Prostate gland (tissue), 2 donors: Measurements from ENCODE around the gene SYCE3. TPM values are rescaled to one million over a fixed set of nuclear protein-coding genes. Genes with fewer than 3 reads are reported as not detected.

Experiments used
- DNase-seq: peaks from one replicate; pipeline ENCODE4 v3.0.0-alpha.2; 2019; ENCODE audit warnings: low spot score
- H3K27ac ChIP-seq, 2 donors: fragments of 200-600 bp; sonication (generic); 2 replicates each; pipeline ENCODE4 v1.5.1; 2017 to 2019
- H3K27me3 ChIP-seq: fragments of 200-600 bp; sonication (generic); replicated peaks from 2 replicates; pipeline ENCODE4 v1.5.1; 2019; ENCODE audit not compliant: insufficient read depth
- H3K36me3 ChIP-seq, 2 donors: fragments of 200-600 bp; sonication (generic); 1 replicate in 1 of 2; 2 replicates in 1 of 2; pipeline versions ENCODE4 v1.5.1 to v1.8.1; 2017 to 2019
- H3K4me1 ChIP-seq: fragments of 200-600 bp; sonication (generic); replicated peaks from 2 replicates; pipeline ENCODE4 v1.5.1; 2019
- H3K4me3 ChIP-seq, 2 donors: fragments of 200-600 bp; sonication (generic); 2 replicates each; pipeline ENCODE4 v1.5.1; 2017 to 2019
- H3K9me3 ChIP-seq: fragments of 200-600 bp; sonication (generic); 2 replicates; pipeline ENCODE4 v1.5.1; 2017
- POLR2A ChIP-seq: fragments of 450-650 bp; IDR thresholded peaks from one replicate; pipeline ENCODE4 v1.6.1; 2016; ENCODE audit warnings: antibody characterized with exemption, mild to moderate bottlenecking
- POLR2AphosphoS5 ChIP-seq: sonication (generic); formaldehyde crosslinking; IDR thresholded peaks from one replicate; pipeline ENCODE4 v1.6.1; 2017; ENCODE audit warnings: antibody characterized with exemption
- WGBS: methylation state at CpG from one replicate; pipeline ENCODE4 v1.1.5; 2018; 5-methylcytosine and 5-hydroxymethylcytosine counted together
- intact Hi-C: fragments of 100-400 bp; cut with DNase I; formaldehyde crosslinking; loops from one replicate; pipeline ENCODE4 v1.14.2; 2022
- total RNA-seq, 2 donors: library from RNA; depleted of rRNA; stranded (reverse); fragments of >200 nt; gene quantifications; one replicate each; pipeline ENCODE4 v1.1.0, GENCODE V29; 2016
- TF ChIP-seq, protein P1 (sequence below), 4 experiments: fragments of 200-600 bp in 2 of 4; fragments of 450-650 bp in 2 of 4; sonication (generic) in 2 of 4; IDR thresholded peaks; 1 replicate in 3 of 4; 2 replicates in 1 of 4; pipeline ENCODE4 v1.5.1; 2016 to 2019; ENCODE audit warnings: antibody characterized with exemption in 4 of 4, mild to moderate bottlenecking in 2 of 4, moderate library complexity in 2 of 4

Gene SYCE3
- total RNA-seq, 2 donors from 2014 or later: 10.2 TPM; not detected in 1

DNA sequence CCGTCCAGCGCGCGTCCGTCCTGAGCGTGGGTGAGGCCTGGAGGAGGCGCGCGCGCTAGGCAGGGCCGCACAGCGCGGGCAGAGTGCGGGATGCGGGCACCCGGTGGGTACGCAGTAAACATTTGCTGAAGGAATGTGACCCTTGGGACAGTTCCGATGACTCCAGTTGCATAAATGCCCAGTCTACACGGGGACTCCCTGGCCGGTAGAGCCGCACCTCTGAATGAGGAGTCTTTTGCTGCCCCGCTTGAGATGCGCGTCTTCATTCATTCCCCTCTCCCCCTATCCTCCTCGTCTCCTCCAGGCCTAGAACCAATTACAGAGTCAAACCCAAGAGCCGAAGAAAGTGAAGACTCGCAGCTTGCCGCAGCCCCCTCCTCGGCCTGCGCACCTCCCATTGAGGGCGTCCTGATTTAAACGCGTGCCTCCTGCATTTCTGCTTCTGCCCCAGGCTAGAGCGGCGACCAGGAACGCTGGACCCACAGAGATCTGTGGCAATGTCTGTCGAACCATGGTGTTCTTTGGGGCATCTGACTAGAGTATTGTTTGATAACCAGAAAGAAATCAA, 20.7 kb upstream of the SYCE3 start:
- TF ChIP-seq, protein P1, sequence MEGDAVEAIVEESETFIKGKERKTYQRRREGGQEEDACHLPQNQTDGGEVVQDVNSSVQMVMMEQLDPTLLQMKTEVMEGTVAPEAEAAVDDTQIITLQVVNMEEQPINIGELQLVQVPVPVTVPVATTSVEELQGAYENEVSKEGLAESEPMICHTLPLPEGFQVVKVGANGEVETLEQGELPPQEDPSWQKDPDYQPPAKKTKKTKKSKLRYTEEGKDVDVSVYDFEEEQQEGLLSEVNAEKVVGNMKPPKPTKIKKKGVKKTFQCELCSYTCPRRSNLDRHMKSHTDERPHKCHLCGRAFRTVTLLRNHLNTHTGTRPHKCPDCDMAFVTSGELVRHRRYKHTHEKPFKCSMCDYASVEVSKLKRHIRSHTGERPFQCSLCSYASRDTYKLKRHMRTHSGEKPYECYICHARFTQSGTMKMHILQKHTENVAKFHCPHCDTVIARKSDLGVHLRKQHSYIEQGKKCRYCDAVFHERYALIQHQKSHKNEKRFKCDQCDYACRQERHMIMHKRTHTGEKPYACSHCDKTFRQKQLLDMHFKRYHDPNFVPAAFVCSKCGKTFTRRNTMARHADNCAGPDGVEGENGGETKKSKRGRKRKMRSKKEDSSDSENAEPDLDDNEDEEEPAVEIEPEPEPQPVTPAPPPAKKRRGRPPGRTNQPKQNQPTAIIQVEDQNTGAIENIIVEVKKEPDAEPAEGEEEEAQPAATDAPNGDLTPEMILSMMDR (IDR thresholded peaks at IDR 0.05): no peak
- TF ChIP-seq POLR2AphosphoS5 (no peak), POLR2A (no peak)
- Histone ChIP-seq H3K27me3 (no peaks in the 10 kb centered on the region), H3K27ac (peak overlapping the region; percentile 95 to 98), H3K4me3 (peak overlapping the region; percentile 71 to 84), H3K4me1 (peaks cover 12% of the 10 kb centered on the region), H3K9me3 (no peaks in the 10 kb centered on the region), H3K36me3 (no peaks in the 10 kb centered on the region)
- DNase-seq: no peak
- intact Hi-C loops: loop anchor here (5.0 kb wide), 1 partner anchor 44 kb away; the partner anchor contains the start of gene ARSA
- WGBS: 5% methylated on average over 37 of the region's 37 CpGs

DNA sequence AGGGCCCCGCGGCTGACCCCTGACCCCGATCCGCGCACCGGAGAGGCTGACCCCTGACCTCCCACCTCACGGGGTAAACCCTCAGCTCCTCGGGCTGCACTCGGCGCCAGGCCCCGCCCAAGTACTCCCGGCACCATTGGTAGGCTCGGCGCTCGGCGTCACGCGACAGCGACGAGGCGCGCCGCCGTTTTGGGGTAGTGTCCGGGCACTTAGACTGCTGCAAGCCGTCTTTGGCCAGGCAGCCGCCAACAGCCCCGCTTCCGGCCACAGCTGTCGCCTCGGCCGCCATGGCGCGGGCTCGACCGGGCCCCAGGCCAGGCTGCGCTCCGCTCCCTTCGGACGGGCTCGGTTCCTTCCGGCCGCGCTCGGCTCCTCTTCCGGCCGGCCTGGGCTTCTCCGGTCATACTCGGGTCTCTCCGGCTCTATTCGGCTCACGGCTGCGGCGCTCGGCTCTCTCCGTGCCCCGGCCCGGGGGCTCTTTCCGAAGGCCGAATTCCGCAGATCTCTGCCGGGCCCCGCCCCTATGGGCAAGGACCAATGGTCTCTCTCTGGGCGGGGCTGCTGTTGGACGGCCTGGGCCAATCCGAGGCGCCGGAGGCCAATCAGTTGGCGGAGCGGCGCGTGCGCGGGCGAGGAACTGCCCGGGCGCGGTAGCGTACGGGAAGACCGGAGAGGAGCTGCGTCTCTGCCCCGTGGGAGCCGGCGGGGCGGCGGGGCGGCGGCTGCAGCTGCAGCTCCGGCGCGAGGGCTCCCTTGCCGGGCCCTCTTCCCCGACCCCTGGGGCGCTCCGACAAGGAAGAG, 20.0 kb upstream of the SYCE3 start, which contains the start of gene CHKB:
Gene CHKB (minus strand): TSS at position 357 of the 801 bp plus-strand sequence. CDS start 68 bp downstream, at position 289.
- under 1% methylated on average over 48 of the region's 96 CpGs for WGBS
- peaks cover 12% of the 10 kb centered on the region for H3K4me1 ChIP-seq
- peak; percentile 99 for DNase-seq
- intact Hi-C loops: loop anchor here (5.0 kb wide), 1 partner anchor 45 kb away; the partner anchor contains the start of gene ARSA
- no peaks in the 10 kb centered on the region for H3K27me3 ChIP-seq
- TF ChIP-seq POLR2AphosphoS5 (peak; percentile 95), POLR2A (peak; percentile 97)
- TF ChIP-seq, protein P1 (IDR thresholded peaks at IDR 0.05): peak in 1 of 4 experiments; percentile 29
- no peaks in the 10 kb centered on the region for H3K9me3 ChIP-seq
- H3K4me3 ChIP-seq: peak within 1 kb of the TSS; percentile 71 to 84
- peak within 1 kb of the TSS; percentile 95 to 98 for H3K27ac ChIP-seq
- H3K36me3 ChIP-seq: no peaks in the 10 kb centered on the region

DNA sequence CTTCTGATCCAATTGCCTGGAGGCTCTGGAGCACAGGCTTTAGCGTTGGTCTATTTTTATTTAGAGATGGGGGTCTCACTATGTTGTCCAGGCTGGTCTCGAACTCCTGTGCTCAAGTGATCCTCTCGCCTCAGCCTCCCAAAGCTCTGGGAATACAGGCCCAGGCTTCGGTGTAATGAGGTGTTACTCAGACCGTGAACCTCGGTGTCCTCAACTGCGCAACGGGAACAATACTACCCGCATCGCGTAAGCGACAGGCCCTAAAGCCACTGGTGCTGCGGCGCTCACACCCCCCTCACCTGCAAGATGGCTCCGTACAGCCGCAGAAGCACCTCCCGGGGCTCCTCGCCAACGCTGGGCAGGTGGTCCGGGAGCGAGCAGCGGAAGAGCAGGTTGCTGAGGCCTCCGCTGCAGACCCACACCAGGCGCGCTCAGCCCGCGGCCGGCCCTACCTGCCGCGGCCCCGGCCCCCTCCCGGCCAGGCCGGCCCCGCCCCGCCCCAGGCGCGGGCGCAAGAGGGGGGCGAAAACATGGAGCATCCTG, 19.3 kb upstream of the SYCE3 start:
- TF ChIP-seq POLR2AphosphoS5: no peak
- TF ChIP-seq, protein P1 (IDR thresholded peaks at IDR 0.05): no peak
- no peak for TF ChIP-seq POLR2A
- no peaks in the 10 kb centered on the region for H3K36me3 ChIP-seq
- DNase-seq: no peak
- H3K27ac ChIP-seq: peak overlapping the region; percentile 95 to 98
- peaks cover 12% of the 10 kb centered on the region for H3K4me1 ChIP-seq
- intact Hi-C loops: loop anchor here (5.0 kb wide), 1 partner anchor 45 kb away; the partner anchor contains the start of gene ARSA
- H3K9me3 ChIP-seq: no peaks in the 10 kb centered on the region
- H3K27me3 ChIP-seq: no peaks in the 10 kb centered on the region
- WGBS: 11% methylated on average over 20 of the region's 39 CpGs
- H3K4me3 ChIP-seq: peak overlapping the region; percentile 71 to 84

DNA sequence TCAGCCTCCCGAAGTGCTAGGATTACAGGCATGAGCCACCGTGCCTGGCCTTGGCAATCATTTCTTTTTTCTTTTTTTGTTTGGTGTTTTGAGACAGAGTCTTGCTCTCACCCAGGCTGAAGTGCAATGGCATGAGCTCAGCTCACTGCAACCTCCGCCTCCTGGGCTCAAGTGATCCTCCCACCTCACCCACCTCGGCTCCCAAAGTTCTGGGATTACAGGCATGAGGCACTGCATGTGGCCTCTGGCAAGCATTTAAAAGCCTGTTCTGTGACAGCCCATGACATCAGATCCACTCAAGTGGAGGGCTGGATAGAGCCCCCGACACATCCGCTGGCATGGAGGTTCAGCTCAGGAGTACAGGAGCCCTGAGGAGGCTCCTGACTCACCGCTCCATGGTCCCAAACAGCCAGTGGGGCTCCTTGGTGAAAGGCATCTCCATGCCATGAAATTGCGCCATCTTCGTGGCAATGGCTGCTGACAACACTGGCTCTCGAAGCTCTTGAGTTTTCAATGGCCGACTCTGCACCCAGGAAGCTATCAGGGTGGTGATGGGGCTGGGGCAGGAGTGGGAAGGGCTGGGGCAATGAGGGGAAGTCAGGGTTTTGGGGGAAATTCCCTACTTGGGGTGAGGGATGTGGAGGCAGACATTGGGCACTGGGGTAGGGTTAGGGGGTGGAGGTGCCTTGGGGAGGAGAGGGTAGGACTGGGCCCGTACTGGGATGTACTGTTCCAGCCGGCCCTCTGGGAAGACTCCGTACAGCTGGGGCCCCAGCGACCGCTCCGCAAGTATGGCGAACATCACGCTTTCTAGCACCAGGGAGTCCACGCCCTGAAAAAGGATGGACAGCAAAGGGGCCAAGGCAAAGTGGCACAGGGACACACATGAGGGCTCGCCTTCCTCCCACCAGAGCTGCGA, 18.6 kb upstream of the SYCE3 start:
- no peak overlapping the region for H3K27ac ChIP-seq
- no peak for TF ChIP-seq POLR2A
- TF ChIP-seq, protein P1 (IDR thresholded peaks at IDR 0.05): no peak
- TF ChIP-seq POLR2AphosphoS5: no peak
- H3K4me3 ChIP-seq: peak overlapping the region; percentile 71 to 84
- DNase-seq: no peak
- H3K9me3 ChIP-seq: no peaks in the 10 kb centered on the region
- peaks cover 12% of the 10 kb centered on the region for H3K4me1 ChIP-seq
- intact Hi-C loops: loop anchor here (5.0 kb wide), 1 partner anchor 46 kb away; the partner anchor contains the start of gene ARSA
- WGBS: 88% methylated on average over 22 of the region's 22 CpGs
- no peaks in the 10 kb centered on the region for H3K36me3 ChIP-seq
- no peaks in the 10 kb centered on the region for H3K27me3 ChIP-seq
